Stimulated activated CD4-positive, alpha-beta T cell treated with anti-CD3 and anti-CD28 coated beads, Interleukin-2, amount 100 ng/mL, for 24 hours (primary cell): ENCODE measurements around the gene RETSAT.
A peak's percentile ranks its signal among the peaks of the same experiment; 100 is the strongest.
"Not testable (repeated sequence)": the region's sequence is repeated elsewhere in the genome, so short reads cannot be mapped to it uniquely, and the experiment has no call there.

Source experiments
- DNase-seq, 2 donors: peaks; one replicate each; pipeline ENCODE4 v3.0.0-alpha.2; 2020

RETSAT gene

DNA sequence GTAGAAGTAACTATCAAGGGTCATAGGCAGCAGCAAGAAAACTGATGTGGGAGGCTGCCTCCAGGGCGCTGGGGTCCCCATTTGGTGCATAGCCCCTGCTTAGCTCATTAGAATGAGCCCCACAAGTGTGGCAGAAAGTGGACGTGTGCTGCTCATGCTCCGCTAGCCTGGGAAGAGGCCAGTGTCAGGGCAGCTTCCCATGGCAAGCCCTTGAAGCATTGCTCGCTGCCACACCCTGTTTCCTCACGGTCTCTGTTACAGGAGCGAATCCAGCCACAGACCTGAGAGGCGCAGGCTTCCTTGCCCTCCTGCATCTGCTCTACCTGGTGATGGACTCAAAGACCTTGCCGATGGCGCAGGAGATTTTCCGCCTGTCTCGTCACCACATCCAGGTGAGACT is 22.8 kb upstream of the RETSAT start:
- DNase-seq: no peak

DNA sequence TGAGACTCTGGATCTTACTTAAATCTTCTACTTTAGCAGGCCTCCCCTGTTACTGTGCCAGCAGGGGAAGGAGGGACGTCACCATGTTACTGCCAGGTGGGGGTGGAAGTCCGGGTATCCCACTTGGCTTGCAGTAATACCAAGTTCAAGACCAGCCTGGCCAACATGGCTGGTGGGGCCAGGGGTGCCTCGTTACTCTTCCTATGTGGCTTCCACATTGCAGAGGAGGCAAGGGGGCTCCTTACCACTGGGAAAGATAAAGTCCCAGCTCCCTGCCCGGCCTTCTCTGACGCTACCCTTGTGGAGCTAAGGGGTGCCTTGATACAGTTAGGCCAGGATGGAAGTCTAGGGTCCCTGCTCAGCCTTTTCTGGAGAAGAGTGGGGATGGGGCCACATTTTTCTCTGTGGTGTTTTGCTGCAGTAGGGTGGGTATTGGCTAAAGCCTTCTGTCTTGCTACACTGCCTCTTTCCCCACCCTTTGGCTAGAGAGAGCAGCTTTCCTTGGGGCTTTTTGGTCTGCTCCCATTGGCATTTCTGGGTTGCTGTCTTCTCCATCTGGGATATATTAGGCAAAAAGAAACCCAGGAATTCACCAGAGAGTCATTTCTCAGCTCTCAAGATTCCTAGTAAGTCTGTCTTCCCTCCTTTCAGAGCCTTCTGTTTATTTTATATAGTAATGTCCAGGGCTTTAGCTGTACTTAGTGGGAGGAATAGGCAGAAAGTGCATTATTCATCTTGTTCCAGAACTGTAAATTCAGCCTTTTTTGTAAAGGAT is 22.1 kb upstream of the RETSAT start:
- DNase-seq: no peak

DNA sequence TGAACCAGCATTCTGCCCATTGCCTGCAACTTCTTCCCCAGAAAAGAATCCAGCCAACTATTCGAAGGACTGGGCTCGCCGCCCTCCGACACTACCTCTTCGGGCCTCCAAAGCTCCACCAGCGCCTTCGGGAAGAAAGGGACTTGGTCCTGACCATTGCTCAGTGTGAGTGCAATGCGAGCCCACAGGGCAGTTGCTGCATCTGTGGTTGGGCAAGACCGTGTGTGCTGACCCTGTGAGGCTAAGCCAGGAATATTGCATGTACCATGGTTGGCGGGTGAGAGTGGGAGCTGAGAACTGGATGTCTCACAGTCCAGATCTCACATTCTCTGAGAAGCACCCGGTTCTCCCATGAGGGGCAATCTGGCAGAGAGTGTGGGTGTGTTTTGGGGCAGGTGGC is 16.7 kb upstream of the RETSAT start:
- no peak for DNase-seq

DNA sequence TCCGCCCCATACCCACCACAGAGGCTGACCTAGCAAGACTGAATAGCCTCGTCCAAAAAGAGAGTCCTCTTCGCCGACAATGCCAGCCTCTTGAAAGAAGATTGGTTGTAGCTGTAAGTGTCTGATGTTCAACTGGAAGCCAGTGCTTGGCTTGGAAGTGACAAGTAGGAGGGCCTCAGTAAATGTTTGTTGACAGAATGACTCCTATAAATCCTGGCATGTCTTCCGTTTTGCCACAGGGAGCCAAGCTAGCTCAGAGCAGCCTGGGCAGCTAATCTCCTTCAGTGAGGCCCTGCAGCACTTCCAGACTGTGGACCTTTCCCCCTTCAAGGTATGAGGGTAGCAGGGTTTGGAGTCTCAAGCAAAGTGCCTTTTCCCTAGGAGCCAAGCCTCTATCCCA is 15.2 kb upstream of the RETSAT start:
- no peak for DNase-seq

DNA sequence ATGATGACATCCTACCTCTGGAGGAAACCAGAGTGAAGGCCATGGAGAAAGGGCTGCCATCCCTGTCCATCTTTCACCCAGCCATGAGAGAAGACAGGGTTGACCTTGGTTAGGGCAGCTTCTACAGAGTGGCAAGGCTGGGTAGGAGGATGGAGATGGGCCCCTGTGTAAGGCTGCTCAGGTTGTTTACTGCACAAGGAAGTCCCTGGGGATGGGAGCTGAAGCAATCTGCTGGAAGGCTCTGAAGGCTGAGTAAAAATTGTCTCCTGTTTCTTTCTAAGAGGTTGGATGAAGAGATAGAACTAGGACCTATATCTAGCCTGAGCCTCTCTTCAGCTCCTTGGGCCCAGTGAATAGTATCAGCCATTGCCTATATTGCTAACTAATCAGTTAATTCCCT is 14.6 kb upstream of the RETSAT start:
- DNase-seq: no peak

DNA sequence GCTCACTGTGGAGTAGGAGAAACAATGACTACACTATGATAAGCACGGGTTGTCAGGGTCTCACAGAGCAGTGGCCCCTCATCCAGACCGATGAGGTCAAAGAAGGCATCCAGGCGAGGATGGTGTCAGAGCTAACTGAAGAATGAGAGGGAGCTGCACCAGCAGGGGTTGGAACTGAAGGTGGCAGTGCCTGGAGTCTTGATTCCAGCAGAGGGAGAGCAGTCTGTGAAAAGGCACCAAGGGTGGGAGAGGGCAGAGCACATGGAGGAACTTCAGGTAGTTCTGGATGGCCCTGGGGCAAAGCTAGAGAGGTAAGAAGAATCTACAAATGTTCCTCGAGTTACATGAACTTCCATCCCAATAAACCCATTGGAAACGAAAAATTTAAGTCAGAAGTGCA is 12.9 kb upstream of the RETSAT start:
- DNase-seq: no peak

DNA sequence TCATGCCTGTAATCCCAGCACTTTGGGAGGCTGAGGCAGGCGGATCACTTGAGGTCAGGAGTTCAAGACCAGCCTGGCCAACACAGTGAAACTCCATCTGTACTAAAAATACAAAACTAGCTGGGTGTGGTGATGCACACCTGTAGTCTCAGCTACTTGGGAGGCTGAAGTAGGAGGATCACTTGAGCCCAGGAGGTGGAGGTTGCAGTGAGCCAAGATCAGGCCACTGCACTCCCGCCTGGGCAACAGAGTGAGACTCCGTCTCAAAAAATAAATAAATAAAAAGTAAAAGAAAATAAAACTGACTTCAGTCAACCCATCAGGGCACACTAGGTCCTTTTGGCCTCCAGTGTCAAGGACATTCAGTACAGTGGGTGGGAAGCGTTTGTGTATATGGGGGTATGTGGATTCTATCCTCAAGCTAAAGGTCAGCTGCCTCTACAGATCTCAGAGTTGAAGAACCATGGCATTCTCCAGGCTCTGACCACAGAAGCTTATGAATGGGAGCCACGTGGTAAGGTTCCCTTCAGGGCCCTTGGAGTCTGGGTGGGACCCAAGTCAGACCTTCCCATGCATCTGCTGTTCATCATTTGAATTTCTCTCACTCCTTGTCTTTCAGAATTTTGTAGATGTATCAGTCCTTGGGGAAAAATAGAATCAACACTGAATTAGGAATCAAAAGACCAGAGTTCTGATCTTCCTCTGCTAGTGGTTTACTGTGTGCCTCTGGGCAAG is 8.5 kb upstream of the RETSAT start:
- DNase-seq: not testable (repeated sequence)

DNA sequence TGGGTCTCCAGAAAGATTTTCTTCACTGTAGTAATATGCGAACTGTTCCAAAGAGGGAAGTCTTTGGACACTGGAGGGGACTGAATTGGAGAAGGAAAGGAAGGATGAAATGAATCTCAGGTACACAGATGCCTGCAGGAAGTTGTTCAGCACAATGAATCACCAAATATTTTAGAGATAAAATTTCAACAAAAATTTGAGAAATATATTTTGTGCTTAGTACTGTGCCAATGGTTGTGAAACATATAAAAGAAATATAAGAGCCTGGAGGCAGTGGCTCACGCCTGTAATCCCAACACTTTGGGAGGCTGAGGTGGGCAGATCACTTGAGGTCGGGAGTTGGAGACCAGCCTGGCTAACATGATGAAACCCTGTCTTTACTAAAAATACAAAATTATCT is 3.4 kb upstream of the RETSAT start:
- DNase-seq: no peak

DNA sequence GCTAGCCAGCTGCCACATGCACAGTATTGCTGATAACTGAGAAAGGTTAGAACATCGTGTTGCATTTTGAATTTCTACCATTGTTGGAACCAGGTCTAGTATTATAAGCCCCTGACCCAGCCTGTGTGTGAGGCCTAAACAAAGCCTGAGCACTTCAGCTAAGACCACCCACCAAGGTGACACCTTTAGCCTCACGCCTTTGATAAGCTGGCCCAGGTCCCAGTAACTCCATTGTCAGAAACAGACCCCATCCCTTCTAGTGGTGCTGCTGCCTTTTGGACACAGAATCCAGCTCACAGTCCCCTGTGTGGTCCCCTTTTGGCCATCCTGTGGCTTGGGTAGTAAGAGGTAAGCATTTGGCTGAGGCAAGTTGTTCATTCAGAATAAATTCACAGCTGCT is 1.9 kb upstream of the RETSAT start:
- DNase-seq: no peak

DNA sequence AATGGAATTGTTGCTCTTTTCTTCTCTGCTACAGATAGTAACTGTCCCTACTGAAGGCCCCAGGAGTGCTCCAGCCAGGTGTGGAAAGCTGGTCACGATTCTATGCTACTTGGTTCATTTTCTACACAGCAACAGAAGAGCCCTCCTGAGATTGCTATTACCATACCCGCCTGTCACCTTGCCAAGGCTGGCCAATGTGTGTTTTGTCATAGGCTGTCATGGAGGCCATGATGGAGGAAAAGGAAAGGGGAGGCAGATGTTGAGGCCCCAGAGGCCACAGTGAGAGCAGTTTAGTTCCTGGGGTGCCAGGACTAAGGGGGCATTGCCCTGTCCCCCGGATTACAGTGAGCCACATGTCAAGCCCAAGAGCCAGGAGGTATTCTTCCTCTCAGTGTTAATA is 1.2 kb upstream of the RETSAT start:
- no peak for DNase-seq

DNA sequence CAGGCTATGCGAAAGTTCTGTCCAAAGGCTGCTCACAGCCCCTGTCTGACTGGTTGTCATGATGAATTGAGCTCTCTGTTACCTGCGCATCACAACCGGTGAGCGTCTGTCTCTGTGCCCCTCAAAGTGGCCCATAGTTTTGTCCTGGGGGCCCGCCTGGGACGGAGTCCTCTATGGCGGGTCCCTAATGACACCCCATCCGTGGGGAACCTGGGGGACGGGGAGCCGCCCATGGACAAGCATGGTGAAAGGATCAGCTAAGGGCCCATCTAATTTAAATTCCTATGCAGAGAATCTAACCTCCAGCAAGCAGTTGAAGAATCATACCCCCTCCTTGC is 714 bp upstream of the RETSAT start:
- no peak for DNase-seq

DNA sequence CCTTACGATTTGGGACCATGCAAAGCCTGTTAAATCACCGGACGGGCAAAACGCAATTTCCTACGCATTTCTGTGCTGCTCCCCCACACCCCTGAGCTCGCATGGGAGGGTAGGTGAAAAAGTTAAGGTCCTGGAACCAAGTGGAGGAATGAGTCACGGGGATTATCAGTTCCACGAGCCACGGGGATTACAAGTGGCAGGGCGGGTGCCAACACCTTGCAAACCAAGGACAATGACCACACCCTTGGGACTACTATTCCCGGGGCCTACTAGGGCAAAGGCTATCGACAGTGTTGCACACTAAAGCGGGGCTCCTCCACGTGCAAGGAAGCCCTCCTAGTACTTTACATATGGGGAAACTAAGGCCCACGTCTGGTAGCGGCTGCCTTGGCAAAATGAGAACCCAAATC is 447 bp downstream of the RETSAT start:
- DNase-seq: peak; percentile 19 to 29

DNA sequence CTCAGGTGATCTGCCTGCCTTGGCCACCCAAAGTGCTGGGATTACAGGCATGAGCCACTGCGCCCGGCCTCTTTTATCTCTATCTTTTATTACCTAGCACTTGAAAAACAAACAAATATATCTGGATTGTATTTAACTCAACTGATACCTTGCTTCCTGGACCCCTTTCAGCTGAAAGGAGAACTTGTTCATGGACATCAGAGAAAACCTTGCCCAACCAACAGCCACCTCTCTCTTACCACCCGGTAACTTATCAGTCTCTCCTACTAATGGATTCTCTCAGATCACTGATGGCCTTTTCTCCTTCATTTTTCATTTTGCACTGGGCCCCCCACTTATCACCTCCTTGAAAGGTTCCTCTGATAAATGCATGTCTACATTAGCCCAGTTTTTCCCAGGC is 6.7 kb downstream of the RETSAT start:
- no peak for DNase-seq

DNA sequence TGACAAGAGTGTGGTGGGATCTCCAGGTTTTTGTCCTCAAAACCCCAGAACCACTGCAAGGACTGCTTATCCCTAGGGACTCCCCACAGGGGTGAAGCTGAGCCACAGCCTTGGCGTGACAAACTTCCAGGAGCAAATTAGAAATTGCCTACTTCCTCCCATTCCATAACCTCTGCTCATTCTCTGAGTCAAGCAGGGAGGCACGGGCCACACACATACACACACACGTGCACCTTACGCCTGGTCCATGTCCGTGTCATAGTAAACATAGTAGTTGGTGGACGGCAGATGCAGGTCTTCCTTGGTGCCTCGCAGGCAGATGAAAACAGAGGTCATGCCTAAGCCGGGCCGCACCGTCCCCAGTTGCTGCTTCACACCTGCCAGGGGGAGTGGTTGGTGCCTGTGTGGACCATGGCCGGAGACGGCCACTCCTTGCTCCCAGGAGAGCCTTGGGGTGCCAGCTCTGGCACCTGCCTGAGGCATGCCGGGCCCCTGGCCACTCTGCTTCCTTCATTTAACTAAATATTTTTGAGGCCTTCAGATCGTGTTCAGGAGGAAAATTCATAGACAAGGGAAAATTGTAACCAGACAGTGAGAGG is 9.9 kb downstream of the RETSAT start:
- DNase-seq: no peak

DNA sequence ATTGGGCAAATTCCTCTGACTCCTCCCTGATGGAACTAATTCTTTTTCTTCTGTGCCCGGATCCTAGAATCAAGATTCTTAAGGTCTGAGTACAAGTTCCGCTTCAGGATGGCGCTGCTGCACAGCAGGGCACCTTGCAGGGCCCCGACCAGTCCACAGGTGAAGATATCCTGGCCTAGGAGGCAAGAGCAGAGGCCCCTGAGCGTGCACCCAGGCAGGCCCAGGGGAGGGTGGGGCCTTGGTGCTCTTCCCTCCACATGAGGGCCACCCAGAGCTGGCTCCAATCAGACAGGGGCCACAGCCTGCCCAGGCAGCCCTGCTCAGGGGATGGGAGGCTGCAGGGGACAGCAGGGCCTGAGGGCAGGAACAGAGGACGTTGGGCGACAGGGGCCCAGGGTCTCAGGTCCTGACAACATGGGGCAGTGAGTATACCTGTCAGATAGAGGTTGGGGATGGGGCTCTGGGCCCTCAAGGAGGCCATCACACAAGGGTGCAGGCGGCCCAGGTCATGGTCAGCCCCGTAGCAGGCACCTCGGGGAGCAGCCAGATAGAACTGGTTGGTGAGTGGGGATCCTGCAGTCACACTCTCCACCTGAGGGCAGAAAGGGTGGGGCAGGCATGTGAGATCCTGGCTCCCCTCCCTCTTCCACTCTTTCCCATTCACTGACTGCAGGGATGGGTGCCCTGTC is 11.0 kb downstream of the RETSAT start:
- not testable (repeated sequence) for DNase-seq

DNA sequence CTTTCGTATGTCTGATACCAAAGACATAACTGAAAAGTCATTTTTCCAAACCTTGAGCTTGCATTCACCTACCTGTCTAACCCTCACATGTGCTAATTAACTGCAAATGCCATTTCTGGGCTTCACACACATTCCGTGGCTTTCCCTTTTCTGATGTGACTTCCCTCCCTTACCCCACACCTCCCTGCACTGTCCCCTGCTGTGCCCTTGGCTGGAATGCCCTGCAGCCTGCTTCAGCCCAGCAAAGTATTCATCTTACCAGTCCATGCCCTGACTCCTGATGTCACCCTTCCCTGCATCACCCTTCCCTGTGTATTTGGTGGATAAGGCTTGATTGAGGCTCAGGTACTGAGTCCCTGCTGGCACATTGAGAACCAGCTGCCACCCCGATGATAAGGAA is 12.2 kb downstream of the RETSAT start:
- no peak for DNase-seq

DNA sequence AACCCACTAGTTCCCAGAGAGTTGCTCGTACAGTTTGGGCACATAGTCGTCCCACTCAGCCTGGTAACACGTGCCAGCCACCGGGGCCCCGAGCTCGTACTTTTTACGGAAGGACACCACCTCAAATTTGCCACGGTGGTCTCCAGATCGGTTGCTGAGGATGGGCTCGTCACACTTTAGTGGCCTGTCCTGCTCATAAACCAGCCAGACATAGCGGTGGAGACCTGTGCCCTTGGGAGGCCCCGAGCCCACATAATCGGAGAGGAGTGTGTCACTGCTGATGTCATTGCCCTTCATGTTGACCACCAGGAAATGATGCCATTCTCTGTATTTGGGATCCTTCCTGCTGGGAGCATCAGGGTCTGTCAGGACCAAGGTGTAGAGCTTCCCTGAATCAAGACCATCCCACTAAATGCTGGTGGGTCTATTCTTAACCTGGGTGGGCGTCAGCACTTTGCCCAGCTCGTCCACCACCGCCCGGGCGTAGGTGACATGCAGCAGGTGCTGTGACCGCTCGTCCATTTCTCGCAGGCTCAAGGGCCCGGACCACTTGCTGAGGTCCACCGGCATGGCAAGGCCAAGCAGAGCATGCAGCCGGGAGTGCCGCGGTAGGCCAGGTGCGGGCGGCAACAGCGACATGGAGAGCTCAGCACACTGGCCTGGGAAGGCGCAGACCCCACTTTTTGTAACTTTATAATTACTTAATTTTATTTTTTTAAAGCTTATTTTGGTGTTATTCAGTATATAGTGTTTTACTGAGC is 12.9 kb downstream of the RETSAT start:
- no peak for DNase-seq

DNA sequence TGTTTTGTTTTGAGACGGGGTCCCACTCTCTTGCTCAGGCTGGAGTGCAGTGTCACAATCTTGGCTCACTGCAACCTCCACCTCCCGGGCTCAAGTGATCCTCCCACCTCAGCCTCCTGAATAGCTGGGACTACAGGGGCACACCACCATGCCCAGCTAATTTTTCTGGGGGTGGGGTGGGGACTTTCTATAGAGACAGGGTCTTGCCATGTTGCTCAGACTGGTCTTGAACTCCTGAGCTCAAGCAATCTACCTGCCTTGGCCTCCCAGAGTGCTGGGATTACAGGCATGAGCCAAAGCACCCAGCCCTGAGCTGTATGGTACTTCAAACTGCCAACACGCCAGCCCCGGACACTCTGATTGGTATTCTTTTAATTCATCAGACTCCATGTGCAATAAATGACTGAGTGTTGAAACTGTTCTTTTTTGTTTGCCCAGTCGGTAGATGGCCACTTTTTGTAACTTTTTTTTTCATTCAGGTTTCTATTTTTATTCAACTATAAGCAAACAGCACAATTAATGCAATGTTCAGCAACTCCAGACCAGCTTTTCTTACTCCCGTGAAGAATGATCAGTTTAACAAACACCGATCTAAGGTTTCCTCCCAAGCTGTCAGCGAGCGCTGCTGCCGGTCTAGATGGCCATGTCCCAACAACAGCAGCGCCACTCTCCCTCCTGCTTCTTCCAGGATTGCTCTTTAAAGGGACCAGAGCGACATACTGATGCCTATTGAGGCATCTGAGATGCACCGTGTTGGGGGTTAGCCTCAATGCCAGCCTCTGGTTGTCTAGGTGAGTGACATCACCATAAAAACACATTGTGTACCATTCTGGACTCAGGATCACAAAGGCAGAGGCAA is 14.1 kb downstream of the RETSAT start:
- DNase-seq: no peak

DNA sequence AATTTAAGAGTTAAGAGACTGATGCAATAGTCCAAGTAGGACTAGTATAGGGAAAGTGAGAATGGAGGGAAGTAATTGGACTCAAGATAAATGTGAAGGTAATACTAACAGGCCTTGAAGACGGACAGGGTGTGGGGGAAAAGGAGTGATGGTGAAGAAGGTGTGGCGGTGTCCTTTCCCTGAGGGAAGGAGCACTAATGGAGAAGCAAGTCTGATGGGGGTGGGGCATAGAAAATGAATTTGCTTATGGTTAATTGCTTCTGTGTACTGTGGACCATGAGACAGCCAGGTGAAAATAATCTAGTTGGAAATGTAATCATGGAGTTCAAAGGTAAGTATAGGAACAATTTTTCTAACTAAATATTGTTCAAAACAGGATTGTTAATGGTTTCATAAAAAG is 19.4 kb downstream of the RETSAT start:
- DNase-seq: no peak

DNA sequence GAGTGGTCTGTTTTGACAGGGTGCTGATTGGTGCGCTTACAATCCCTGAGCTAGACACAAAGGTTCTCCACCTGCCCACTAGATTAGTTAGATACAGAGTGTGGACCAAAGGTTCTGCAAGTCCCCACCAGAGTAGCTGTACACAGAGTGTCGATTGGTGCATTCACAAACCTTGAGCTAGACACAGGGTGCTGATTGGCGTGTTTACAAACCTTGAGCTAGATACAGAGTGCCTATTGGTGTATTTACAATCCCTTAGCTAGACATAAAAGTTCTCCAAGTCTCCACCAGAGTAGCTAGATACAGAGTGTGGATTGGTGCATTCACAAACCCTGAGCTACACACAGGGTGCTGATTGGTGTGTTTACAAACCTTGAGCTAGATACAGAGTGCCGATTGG is 20.5 kb downstream of the RETSAT start:
- not testable (repeated sequence) for DNase-seq

DNA sequence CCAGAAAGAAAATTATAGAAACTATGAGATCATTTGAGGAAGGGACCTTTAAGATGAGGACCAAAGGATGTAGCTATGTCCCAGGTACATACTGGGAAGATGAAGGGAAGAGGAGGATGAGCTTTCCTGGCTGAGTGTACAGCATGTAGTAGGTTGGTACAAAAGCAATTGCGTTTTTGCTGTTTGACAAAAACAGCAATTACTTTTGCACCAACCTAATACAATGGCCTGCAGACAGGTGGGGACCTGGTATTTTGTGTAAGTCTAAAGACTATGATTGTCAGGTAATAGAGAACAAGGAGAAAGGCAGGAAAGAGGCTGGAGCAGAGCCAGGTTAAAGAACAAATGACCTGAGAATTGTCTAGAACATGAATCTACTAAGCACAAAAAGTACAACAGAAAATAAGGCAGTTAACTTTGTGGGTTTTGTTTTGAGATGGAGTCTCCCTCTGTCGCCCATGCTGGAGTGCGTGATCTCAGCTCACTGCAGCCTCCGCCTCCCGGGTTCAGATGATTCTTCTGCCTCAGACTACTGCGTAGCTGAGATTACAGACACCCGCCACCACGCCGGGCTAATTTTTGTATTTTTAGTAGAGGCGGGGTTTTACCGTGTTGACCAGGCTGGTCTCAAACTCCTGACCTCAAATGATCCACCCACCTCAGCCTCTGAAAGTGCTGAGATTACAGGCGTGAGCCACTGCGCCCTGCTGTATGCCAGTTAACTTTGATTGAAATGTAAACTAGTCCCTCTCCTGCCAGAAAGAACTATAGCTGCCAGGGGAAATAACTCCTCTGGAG is 23.3 kb downstream of the RETSAT start:
- no peak for DNase-seq
